Fibroblast of skin of left quadriceps (primary cell): Measurements from ENCODE around the gene SPATA46.
"Not testable (repeated sequence)": the region's sequence is repeated elsewhere in the genome, so short reads cannot be mapped to it uniquely, and the experiment has no call there.

Experiments used
- DNase-seq, 2 experiments: peaks; one replicate each; pipeline ENCODE4 v3.0.0-alpha.2; 2013; ENCODE audit warnings: low read depth in 2 of 2

Gene SPATA46, protein sequence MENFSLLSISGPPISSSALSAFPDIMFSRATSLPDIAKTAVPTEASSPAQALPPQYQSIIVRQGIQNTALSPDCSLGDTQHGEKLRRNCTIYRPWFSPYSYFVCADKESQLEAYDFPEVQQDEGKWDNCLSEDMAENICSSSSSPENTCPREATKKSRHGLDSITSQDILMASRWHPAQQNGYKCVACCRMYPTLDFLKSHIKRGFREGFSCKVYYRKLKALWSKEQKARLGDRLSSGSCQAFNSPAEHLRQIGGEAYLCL

DNA sequence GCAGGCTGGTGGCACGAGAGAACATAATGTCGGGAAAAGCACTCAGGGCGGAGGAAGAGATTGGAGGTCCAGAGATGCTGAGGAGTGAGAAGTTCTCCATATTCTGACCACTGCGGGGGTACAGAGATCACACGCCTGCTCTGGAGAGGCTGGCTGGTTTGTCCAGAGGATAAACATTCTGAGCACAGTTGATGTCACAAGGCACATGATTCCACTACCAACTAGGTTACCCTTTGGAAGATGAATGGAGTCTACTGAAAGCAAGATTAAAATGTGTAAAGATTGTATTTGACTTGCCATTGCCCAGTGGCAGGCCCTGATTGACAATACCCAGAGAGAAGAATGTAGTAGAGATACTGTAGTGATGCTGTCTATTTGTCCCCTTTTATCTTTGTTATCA lies at the start of gene SPATA46:
Gene SPATA46 (minus strand): TSS at position 164 of the 400 bp plus-strand sequence. CDS start 64 bp downstream, at position 100.
- no peak for DNase-seq

DNA sequence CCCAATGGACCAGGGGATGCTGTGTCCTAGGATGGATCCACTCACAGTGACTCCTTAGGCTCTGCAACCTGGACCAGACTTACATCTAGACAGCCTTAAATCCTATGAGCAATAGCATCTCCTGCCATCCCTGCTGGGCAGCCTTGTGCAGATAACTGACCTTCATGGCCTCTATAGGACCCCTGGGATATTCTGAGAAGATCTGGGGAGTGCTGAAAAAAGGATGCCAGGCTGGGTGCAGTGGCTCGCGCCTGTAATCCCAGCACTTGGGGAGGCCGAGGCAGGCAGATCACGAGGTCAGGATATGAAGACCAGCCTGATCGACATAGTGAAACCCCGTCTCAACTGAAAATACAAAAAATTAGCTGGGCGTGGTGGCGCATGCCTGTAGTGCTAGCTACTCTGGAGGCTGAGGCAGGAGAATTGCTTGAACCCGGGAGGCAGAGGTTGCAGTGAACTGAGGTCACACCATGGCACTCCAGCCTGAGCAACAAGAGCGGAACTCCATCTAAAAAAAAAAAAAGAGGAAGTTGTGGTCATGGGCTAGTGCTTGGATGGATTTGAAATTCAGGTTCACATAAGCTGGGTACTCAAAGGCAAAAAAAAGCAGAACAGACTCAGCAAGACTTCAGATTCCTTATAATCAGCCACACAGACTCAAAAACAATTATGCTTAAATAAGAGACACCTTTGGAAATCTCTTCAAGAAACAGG lies 46.2 kb upstream of the SPATA46 start:
- no peak for DNase-seq

DNA sequence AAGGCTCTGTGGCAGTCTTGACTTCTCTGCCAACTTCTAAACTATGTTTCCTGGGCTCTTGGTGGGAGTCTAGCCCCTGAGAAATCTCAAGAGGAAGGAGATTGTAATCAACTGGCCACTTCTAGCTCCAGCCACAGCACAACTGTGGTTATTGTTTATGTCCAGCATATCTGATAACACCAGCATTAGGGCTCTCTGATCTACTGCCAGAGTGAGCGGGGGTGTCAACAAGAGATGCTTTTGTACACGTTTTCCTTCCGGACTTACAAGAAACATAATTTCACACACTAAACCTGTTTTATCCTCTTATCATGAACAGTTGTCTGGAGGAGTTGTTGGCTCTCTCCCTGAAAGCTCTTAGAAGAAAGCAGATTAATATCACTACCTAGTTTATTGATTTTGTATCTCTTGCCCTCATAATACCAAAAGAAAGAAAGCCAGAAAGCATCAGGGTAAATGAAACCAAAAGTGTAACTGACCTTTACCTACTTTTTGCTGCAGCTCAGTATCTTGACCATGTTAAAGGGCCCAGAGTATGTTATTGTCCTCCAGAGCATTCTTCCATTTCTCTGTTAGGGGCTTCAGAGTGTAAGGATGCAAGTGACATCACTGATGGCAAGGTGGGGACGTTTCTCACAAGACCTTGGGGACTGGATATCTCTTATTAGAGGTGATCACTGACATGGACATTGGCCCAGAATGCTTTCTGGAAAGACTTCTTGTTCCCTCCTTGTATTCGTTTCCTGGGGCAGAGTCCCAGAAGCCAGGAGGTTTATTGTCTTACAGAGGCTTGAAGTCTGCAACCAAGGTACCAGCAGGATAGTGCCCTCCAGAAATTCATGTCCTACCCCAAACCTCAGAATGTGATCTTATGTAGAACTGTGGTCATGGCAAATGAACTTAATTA lies 44.9 kb upstream of the SPATA46 start:
- no peak for DNase-seq

DNA sequence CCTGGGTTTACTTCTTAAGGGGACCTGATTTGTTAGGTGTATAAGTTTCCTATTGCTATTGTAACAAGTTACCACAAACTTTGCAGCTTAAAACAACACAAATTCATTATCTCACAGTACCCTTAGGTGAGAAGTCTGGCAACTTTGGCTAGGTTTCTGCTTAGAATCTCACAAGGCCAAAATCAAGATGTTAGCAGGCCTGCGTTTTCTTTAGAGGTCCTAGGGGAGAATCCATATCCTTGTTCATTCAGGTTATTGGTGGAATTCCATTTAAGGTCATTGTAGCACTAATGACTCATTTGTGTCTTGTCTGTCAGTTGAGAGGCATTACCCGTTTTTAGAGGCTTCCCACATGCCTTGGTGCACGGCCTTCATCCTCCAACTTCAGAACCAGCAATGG lies 43.5 kb upstream of the SPATA46 start:
- no peak for DNase-seq

DNA sequence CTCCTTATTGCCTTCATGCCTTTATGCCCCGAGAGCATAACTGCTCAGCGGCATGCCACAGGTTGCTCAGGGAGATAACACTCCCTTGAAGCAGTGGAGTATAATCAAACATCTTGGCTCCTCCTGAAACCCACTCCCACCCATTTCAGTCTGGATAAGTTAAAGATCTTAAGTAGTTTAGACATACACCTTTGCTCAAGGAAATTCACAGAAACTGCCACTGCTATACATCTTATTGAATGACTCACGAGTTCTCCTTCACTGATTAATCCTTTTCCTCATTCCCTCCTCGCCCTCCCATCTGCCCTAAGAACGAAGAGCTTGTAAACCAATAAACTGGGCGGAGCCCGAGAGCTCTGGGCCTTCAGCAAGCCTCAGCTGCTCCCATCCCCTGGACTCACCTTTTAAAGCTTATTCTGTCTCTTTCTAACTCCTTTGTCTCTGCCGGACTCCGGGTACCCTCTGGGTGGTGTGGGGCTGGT lies 42.8 kb upstream of the SPATA46 start:
- DNase-seq: not testable (repeated sequence)

DNA sequence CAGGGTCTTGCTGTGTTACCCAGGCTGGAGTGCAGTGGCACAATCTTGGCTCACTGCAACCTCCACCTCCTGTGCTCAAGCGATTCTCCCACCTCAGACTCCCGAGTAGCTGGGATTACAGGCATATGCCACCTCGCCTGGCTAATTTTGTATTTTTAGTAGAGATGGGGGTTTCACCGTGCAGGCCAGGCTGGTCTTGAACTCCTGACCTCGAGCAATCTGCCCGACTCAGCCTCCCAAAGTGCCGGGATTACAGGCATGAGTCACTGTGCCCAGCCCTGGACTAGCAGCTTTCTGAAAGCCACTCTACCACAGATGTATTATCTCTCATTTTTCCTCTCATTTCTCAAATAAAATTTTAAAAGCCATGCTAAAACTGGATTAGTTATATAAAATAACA lies 41.9 kb upstream of the SPATA46 start:
- DNase-seq: not testable (repeated sequence)

DNA sequence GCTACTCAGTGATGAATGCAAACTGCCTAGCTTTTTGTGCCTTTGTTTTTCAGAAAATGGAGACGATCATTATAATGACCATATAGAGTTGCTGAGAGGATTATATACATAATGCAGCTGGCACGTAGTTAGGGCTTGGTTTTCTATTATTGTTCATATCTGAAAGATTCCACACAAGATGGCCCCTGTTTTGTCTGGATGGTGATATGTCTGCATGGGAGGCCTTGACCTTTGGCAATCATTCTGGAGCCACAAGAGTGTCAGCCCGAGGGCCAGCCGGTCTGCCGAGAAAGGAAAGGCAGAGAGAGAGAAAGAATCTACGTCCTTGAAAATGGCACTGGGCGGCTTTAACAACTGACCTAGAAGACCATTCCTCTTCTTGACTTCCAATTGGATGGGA lies 41.0 kb upstream of the SPATA46 start:
- DNase-seq: no peak

DNA sequence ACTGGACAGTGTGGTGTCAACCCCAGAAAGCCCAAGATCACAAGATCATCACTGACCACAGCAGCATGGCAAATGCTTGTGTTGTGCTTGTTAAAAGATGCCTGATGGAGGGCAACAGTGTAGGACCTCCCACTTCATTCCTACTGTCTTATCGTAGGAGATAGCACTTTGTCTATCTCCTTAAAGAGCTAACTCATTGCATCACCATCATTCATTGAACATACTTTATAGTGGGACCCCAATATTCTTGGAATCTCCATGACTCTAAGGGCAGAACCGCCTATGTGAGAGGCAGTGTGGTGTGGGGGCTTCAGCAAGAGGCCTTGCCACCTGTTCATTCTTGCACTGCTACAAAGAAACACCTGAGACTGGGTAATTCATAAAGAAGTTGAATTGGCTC lies 40.3 kb upstream of the SPATA46 start:
- no peak for DNase-seq

DNA sequence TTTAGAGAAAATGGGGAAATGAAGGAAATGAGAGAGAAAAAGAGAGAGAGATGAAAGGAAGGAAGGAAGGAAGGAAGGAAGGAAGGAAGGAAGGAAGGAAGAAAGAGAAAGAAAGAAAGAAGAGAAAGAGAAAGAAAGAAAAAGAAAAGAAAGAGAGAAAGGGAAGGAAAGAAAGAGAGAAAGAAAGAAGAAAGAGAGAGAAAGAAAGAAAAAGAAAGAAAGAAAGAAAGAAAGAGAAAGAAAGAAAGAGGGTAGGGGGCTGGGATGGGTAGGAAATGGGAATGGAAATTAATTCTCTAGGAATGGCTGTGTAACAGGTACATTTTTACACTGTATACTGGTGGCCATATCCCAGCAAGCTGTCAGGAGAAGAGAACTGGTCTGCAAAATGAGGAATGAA lies 39.6 kb upstream of the SPATA46 start:
- DNase-seq: no peak

DNA sequence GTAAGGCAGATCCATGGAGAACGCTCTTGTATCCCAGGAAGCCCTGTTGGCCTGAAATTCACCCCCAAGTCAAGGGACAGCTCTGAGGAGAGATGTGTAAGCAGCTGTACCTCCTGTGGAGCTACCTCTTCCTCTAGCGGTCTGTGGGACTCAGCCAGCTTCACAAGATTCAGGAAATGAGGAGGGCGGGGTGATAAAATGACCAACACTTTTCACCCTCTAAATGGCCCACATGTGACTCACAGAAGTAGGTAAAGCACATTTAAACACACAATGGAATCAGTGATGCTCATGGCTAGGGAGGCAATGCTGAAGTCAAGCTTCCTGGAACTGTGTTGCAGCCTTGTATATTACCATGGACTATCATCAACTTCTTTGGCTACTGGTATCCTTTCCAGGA lies 35.3 kb upstream of the SPATA46 start, which contains the start of gene SH2D1B:
Gene SH2D1B (minus strand): TSS at position 135 of the 400 bp plus-strand sequence. CDS start 120 bp downstream, at position 15.
- no peak for DNase-seq

DNA sequence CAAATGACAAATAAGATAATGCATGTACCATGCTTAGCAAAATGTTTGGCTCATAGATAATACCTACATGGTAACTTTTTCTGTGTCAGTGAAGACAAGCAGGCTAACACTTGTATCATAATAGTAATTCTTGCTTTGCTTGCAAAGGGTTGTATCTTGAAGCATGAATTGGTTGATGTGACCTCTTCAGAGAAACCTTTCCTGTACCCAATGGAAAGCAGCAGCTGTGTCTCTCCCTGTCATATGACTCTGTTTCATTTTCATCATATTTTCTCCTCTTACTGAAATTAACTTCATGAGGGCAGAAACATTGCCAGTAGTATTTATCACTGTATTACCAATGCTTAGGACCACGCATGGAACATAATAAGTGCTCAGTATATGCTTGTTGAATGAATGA lies 30.9 kb upstream of the SPATA46 start:
- DNase-seq: no peak

DNA sequence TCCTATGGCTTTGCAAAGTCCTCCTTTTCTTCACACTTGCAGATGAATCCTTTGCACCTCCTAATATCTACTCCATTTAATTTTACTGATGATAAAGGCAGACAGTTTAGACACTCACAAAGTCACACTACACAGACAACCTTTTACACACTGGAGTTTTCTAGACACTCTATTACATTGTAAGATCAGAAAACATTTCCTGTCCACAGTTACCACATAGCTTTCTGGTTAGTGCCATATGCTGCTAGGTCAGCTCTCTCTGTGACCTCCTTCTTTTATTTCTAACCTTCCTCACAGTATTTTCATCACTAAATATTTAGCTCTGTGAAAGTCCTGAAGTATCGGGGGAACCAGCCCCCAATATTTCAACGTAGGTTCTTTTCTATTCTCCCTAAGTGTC lies 30.2 kb upstream of the SPATA46 start:
- no peak for DNase-seq

DNA sequence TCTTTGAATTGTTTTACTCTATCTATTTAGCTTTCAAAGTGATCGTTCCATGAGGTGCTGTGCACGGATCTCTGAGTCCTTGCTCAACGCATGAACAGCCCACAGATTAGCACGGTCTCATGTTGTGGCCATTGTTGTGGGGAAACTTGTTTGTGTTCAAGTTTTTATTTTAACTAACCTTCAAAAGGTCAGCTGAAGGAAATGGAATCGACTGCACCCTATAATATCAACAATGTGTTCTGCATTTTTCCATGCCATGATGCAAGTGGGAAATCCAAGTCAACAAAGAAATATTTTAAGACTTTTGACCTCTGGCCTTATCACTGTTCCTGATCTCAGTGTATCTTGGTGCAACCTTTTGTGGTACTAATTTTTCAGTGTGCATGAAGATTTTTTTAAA lies 29.1 kb upstream of the SPATA46 start:
- no peak for DNase-seq

DNA sequence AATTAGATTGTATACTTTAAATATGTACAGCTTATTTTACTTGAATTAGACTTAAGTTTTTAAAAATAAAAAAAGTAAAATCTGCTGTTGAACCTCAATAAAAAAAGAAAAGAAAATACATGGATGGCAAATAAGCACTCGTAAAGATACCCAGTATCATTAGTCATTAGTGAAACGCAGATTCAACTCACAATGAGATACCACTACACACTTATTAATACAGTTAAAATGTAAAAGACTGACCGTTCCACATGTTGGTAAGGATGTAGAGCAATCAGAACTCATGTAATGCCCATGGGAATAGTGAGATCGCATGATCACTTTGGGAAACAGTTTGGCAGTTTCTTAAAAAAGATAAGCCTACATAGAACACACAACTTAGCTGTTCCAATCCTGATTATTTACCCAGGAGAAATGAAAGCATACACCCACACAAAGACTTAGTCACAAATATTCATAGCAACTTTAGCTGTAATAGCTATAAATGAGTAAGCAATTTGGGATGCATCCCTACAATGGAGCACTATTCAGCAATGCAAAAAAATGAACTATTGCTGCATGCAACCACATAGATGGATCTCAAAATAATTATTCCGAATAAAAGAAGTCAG lies 28.0 kb upstream of the SPATA46 start:
- peak; percentile 14 to 23 for DNase-seq

DNA sequence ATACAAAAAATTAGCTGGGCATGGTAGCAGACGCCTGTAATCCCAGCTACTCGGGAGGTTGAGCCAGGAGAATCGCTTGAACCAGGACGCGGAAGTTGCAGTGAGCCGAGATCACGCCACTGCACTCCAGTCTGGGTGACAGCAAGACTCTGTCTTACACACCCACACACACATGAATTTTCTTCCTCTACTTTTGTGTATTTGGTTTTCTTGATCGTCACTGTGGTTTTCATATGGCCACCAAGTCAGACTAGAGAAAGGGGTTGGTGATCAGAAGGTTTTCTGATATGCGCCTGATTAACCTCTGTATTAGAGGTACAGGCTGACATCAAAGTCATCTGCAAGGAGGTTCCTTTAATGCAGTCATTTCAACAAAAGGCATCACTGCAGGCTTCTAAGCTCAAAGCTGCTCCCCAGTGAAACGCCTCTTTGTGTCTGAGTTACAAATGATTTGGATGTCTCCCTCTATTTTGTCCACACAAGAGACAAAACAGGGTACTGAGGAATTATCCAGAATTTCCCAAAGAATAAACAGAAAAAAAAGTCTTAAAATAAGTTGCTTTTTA lies 24.2 kb upstream of the SPATA46 start:
- no peak for DNase-seq

DNA sequence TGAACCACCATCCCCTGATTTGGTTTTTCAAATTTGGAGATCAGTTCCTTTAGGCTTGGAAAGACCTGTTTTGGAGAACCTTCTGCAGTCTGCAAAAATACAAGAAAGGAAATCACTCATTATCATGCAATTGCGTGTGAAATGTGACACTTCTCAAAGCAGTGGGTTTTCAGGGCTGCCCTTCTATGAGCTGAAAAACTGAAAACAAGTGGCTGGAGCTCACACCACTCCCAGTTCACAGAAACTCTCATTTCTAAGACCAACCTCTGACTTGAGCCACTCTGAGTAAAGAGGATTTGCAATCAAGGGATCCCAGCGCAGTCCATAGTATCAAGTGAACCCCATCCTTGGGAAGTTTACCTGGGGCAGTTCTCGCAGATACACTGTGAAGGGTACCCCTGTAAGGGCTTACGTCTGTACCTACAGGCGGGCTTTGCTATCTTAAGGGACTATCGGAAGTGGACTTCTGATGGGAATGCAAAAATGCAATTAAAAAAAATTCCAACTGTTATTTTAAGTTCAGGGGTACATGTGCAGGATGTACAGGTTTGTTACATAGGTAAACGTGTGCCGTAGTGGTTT lies 22.4 kb upstream of the SPATA46 start:
- no peak for DNase-seq

DNA sequence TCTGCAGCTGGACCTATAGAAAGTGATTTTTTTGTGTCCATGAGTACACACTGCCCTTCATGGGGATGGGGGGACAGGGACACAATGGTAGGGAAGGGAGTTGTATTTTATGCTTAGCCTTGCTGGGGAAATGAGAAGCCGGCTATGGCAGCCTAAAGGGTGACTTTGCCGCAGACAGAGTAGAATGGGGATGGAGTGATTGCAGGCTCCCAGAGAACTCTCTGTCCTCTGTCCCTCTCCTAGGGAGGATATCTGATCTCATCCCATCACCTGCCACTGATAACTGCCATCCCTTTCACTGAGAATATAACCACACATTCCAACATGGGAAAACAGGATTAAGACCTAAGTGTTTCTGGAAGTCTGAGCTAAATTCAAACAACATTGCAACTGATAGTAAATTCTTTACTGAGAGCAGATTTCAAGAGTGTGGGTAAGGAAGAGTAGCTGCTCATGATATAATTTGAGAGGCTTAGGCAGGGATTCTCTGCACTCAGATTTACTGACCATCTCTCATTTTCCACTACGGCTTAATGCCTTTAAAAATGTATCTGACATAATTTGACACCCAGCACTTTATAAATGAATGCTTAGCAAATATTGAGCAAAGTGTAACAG lies 21.4 kb upstream of the SPATA46 start:
- DNase-seq: no peak

DNA sequence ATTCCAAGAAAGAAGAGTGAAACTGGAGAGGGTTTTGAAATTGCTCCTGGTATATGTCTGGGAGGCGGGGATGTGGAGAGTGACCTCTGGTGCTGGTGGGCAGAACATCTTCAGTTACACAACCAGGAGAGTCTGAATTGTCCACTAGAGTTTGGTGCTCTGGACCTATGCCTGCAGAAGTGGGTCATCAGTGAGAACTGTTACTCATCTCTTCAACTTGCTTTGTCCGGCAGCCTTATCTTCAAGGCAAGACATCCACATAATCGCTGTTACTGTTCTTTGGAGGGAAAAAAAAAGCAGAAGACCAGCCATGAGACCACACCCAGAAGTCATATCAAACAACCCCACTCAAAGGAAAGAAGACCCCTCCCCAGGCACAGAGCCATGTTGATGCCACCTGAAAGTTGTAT lies 20.4 kb upstream of the SPATA46 start:
- no peak for DNase-seq

DNA sequence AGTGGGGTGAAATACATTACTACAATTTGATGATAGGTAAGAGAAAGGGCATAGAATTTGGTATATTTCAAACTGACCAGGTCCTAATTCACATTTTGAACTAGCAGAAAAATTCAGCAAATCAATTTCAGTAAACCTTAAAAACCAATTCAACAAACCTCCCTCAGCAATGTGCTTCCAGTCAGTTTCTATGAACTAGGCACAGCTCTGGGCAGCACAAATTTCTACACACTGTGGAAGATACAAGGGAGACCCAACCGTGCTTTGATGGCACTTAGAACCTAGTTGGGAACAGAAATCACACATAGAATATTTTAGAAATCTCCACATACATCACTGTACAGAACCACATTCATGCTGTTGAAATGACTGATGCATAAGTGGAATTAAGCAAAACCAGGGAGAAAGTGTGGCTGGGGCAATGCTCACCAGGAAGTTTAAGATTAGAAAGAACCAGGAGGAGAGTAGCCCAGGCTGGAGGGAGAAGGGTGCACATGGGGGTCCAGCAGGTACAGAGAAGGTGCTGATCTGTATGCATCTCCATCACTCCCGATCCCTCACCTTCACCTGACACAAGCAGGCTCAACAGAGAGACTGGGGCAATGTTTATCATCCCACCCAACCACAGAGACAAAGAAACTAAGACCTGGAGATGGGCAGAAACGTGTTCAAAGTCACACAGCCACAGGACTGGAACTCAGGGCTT lies 19.7 kb upstream of the SPATA46 start:
- no peak for DNase-seq
